H1 (cell line): ENCODE results near the gene KCTD12. TPM values are rescaled to one million over a fixed set of nuclear protein-coding genes. Genes with fewer than 3 reads are reported as not detected.

ENCODE experiments used
- CTCF ChIA-PET: fragments of 300-600 bp; sonication (Branson Sonifier 250); formaldehyde crosslinking; loops from one replicate; lab custom pipeline; 2021; ENCODE audit not compliant: partially characterized antibody; lab: Charles Lee
- POLR2A ChIA-PET: fragments of 300-600 bp; sonication (Branson Sonifier 250); formaldehyde crosslinking; loops from one replicate; lab custom pipeline; 2021; ENCODE audit warnings: inconsistent platforms; ENCODE audit not compliant: partially characterized antibody; lab: Charles Lee
- DNase-seq, 2 experiments: peaks; one replicate each; pipeline versions ENCODE4 v3.0.0 to v3.0.0-alpha.2; 2010 to 2022; ENCODE audit warnings: low spot score in 2 of 2, low read depth in 1 of 2, mixed read lengths in 1 of 2
- FAIRE-seq: peaks from 2 replicates; lab custom pipeline; 2011; peaks lifted over from hg19 to GRCh38; lab: Jason Lieb, UNC
- H2AFZ ChIP-seq: 2 replicates; pipeline ENCODE4 v1.8.1; 2012; ENCODE audit warnings: low read length, inconsistent platforms
- H2AK5ac ChIP-seq: 2 replicates; pipeline ENCODE4 v1.6.1; 2013; ENCODE audit warnings: low read depth, low read length
- H2BK120ac ChIP-seq: replicated peaks from 2 replicates; pipeline ENCODE3; 2013; ENCODE audit warnings: low read depth, low read length, inconsistent platforms
- H2BK12ac ChIP-seq: 2 replicates; pipeline ENCODE4 v1.6.1; 2013; ENCODE audit warnings: low read depth, low read length
- H2BK15ac ChIP-seq: 2 replicates; pipeline ENCODE4 v1.6.1; 2013; ENCODE audit warnings: low read length
- H2BK20ac ChIP-seq: 2 replicates; pipeline ENCODE4 v1.6.1; 2013; ENCODE audit warnings: low read length
- H2BK5ac ChIP-seq: 2 replicates; pipeline ENCODE4 v1.6.1; 2013; ENCODE audit warnings: low read depth, low read length
- H3K14ac ChIP-seq: 2 replicates; pipeline ENCODE4 v1.6.1; 2013; ENCODE audit warnings: inconsistent platforms; ENCODE audit not compliant: insufficient read length
- H3K18ac ChIP-seq: 2 replicates; pipeline ENCODE4 v1.6.1; 2013; ENCODE audit warnings: low read length; ENCODE audit errors: extremely low read depth
- H3K23ac ChIP-seq: 2 replicates; pipeline ENCODE4 v1.6.1; 2013; ENCODE audit warnings: inconsistent platforms; ENCODE audit not compliant: insufficient read length
- H3K23me2 ChIP-seq: 2 replicates; pipeline ENCODE4 v1.6.1; 2013; ENCODE audit warnings: low read depth, low read length
- H3K27ac ChIP-seq: 2 replicates; pipeline ENCODE4 v1.6.1; 2011; ENCODE audit warnings: low read depth, low read length, inconsistent platforms
- H3K27me3 ChIP-seq, 4 experiments: replicated peaks in 1 of 4; 1 replicate in 1 of 4; 2 replicates in 3 of 4; pipeline versions ENCODE4 v1.6.1 to v1.8.1; 2011 to 2013; ENCODE audit warnings: low read length in 3 of 4, mild to moderate bottlenecking in 3 of 4, inconsistent platforms in 2 of 4, mixed read lengths in 2 of 4, moderate library complexity in 1 of 4; ENCODE audit not compliant: control insufficient read depth in 3 of 4, insufficient read depth in 3 of 4; ENCODE audit errors: extremely low read depth in 1 of 4
- H3K36me3 ChIP-seq, 4 experiments: 2 replicates each; pipeline versions ENCODE4 v1.6.1 to v1.8.1; 2011 to 2013; ENCODE audit warnings: mild to moderate bottlenecking in 4 of 4, low read length in 3 of 4, moderate library complexity in 2 of 4, control low read depth in 1 of 4, inconsistent platforms in 1 of 4; ENCODE audit not compliant: insufficient read depth in 4 of 4, control insufficient read depth in 2 of 4
- H3K4ac ChIP-seq: replicated peaks from 2 replicates; pipeline ENCODE3; 2013; ENCODE audit warnings: low read length, low read depth, mixed read lengths, inconsistent platforms; ENCODE audit not compliant: insufficient read length
- H3K4me1 ChIP-seq, 4 experiments: replicated peaks in 1 of 4; 1 replicate in 1 of 4; 2 replicates in 3 of 4; pipeline versions ENCODE4 v1.6.1 to v1.8.1; 2011 to 2013; ENCODE audit warnings: low read length in 3 of 4, inconsistent platforms in 2 of 4, mixed read lengths in 1 of 4; ENCODE audit not compliant: insufficient read depth in 4 of 4, control insufficient read depth in 3 of 4
- H3K4me2 ChIP-seq, 2 experiments: 2 replicates each; pipeline versions ENCODE4 v1.6.1 to v1.8.1; 2011 to 2013; ENCODE audit warnings: low read depth in 2 of 2, low read length in 2 of 2, control low read depth in 1 of 2, inconsistent platforms in 1 of 2, mild to moderate bottlenecking in 1 of 2; ENCODE audit not compliant: insufficient read depth in 1 of 2
- H3K4me3 ChIP-seq, 4 experiments: fragments of 200-600, 300-600 bp in 1 of 4; sonication (generic), shearing (Covaris generic), sonication (Bioruptor Twin) in 1 of 4; 2 replicates each; pipeline versions ENCODE4 v1.5.1 to v1.8.1; 2011 to 2016; ENCODE audit warnings: low read length in 4 of 4, low read depth in 3 of 4, control low read depth in 2 of 4, inconsistent platforms in 2 of 4, mild to moderate bottlenecking in 2 of 4, mixed read lengths in 1 of 4, moderate library complexity in 1 of 4; ENCODE audit not compliant: insufficient read depth in 2 of 4; ENCODE audit errors: extremely low read depth in 1 of 4
- H3K56ac ChIP-seq: replicated peaks from 2 replicates; pipeline ENCODE3; 2013; ENCODE audit warnings: low read depth, mild to moderate bottlenecking, mixed read lengths, low read length, inconsistent platforms; ENCODE audit not compliant: insufficient read length
- H3K79me1 ChIP-seq: 2 replicates; pipeline ENCODE4 v1.6.1; 2013; ENCODE audit warnings: low read depth, low read length, control low read depth
- H3K79me2 ChIP-seq, 2 experiments: 2 replicates each; pipeline versions ENCODE4 v1.6.1 to v1.8.1; 2012 to 2013; ENCODE audit warnings: low read length in 2 of 2, mild to moderate bottlenecking in 2 of 2, inconsistent platforms in 1 of 2; ENCODE audit not compliant: insufficient read depth in 2 of 2, control insufficient read depth in 1 of 2
- H3K9ac ChIP-seq, 4 experiments: replicated peaks in 1 of 4; 1 replicate in 1 of 4; 2 replicates in 3 of 4; pipeline versions ENCODE4 v1.6.1 to v1.8.1; 2011 to 2013; ENCODE audit warnings: low read depth in 3 of 4, low read length in 3 of 4, control low read depth in 2 of 4, mild to moderate bottlenecking in 2 of 4, moderate library complexity in 2 of 4, inconsistent platforms in 1 of 4; ENCODE audit errors: extremely low read depth in 1 of 4
- H3K9me3 ChIP-seq, 2 experiments: 2 replicates each; pipeline versions ENCODE4 v1.6.1 to v1.8.1; 2012 to 2013; ENCODE audit warnings: mild to moderate bottlenecking in 2 of 2, moderate library complexity in 2 of 2, control low read depth in 1 of 2, inconsistent platforms in 1 of 2, low read depth in 1 of 2, low read length in 1 of 2, mixed read lengths in 1 of 2; ENCODE audit not compliant: insufficient read depth in 2 of 2
- H4K20me1 ChIP-seq, 2 experiments: replicated peaks in 1 of 2; 2 replicates each; pipeline versions ENCODE3 to v1.8.1; 2011 to 2013; ENCODE audit warnings: inconsistent platforms in 2 of 2, low read length in 2 of 2, mild to moderate bottlenecking in 1 of 2; ENCODE audit not compliant: insufficient read depth in 2 of 2, control insufficient read depth in 1 of 2
- H4K5ac ChIP-seq: 2 replicates; pipeline ENCODE4 v1.6.1; 2013; ENCODE audit warnings: low read length, low read depth, mixed read lengths, inconsistent platforms; ENCODE audit not compliant: insufficient read length
- H4K8ac ChIP-seq: 2 replicates; pipeline ENCODE4 v1.8.0; 2013; ENCODE audit warnings: mild to moderate bottlenecking, moderate library complexity, low read length, inconsistent platforms; ENCODE audit not compliant: insufficient read depth; ENCODE audit errors: extremely low read depth
- H4K91ac ChIP-seq: replicated peaks from 2 replicates; pipeline ENCODE3; 2013; ENCODE audit warnings: low read length, mixed read lengths, inconsistent platforms; ENCODE audit not compliant: insufficient read length
- BRCA1 ChIP-seq: IDR thresholded peaks from 2 replicates; pipeline ENCODE4 v1.6.1; 2012; ENCODE audit warnings: low read depth, low read length, improper control_type of control experiment
- EP300 ChIP-seq, 2 experiments: IDR thresholded peaks; 1 replicate in 1 of 2; 2 replicates in 1 of 2; pipeline ENCODE4 v1.6.1; 2011 to 2012; ENCODE audit warnings: low read depth in 2 of 2, low read length in 2 of 2, mild to moderate bottlenecking in 2 of 2, borderline replicate concordance in 1 of 2, inconsistent platforms in 1 of 2, moderate library complexity in 1 of 2
- EZH2 ChIP-seq: fragments of 200-600 bp; sonication (generic); IDR thresholded peaks from 2 replicates; pipeline ENCODE4 v1.7.1; 2012; ENCODE audit warnings: low read depth, mild to moderate bottlenecking, moderate library complexity, low read length, inconsistent platforms; ENCODE audit not compliant: severe bottlenecking
- JUN ChIP-seq: IDR thresholded peaks from 2 replicates; pipeline ENCODE4 v1.6.1; 2011; ENCODE audit warnings: low read depth, mild to moderate bottlenecking, improper control_type of control experiment, low read length
- JUND ChIP-seq: IDR thresholded peaks from 2 replicates; pipeline ENCODE4 v1.6.1; 2011; ENCODE audit warnings: mild to moderate bottlenecking, improper control_type of control experiment, low read length
- PHF8 ChIP-seq: fragments of 200-600 bp; sonication (generic); conservative IDR thresholded peaks from 2 replicates; pipeline ENCODE4 v1.7.1; 2012; ENCODE audit warnings: low read depth, mild to moderate bottlenecking, inconsistent platforms, low read length, moderate library complexity
- POLR2A ChIP-seq, 2 experiments: IDR thresholded peaks; 1 replicate in 1 of 2; 2 replicates in 1 of 2; pipeline ENCODE4 v1.6.1; 2011; ENCODE audit warnings: low read depth in 2 of 2, low read length in 2 of 2, mild to moderate bottlenecking in 2 of 2; ENCODE audit errors: control extremely low read depth in 1 of 2
- SUZ12 ChIP-seq: fragments of 200-600 bp; sonication (generic); IDR thresholded peaks from 2 replicates; pipeline ENCODE4 v1.6.1; 2012; ENCODE audit warnings: mild to moderate bottlenecking, inconsistent platforms, low read length, moderate library complexity, mixed read lengths
- TAF1 ChIP-seq: IDR thresholded peaks from 2 replicates; pipeline ENCODE4 v1.6.1; 2011; ENCODE audit warnings: mild to moderate bottlenecking, low read depth, low read length
- TAF7 ChIP-seq: optimal IDR thresholded peaks from 2 replicates; pipeline ENCODE3; 2011; ENCODE audit warnings: low read depth, mild to moderate bottlenecking, inconsistent platforms, low read length, moderate library complexity, borderline replicate concordance
- WGBS, 2 experiments: shearing (Covaris generic) in 1 of 2; methylation state at CpG; one replicate each; pipeline versions ENCODE4 v1.1.6 to v1.1.7; 2013 to 2015; ENCODE audit warnings: low lambda C conversion rate in 2 of 2, mixed read lengths in 2 of 2, inconsistent platforms in 1 of 2, low coverage in 1 of 2, missing lambda C conversion rate in 1 of 2; ENCODE audit not compliant: insufficient replicate concordance in 2 of 2, insufficient coverage in 1 of 2, insufficient read length in 1 of 2; ENCODE audit errors: extremely low coverage in 1 of 2, missing lambda C conversion rate in 1 of 2; 5-methylcytosine and 5-hydroxymethylcytosine counted together
- polyA plus RNA-seq, 7 experiments: library from polyadenylated mRNA; depleted of rRNA in 3 of 7; stranded (reverse) in 5 of 7; unstranded in 2 of 7; fragments of >200 nt in 5 of 7; fragments of 200-250 nt in 2 of 7; gene quantifications; 1 replicate in 5 of 7; 2 replicates in 1 of 7; 4 replicates in 1 of 7; pipeline versions ENCODE4 v1.2.1 to v1.2.3, GENCODE V29; 2011 to 2013; ENCODE audit warnings: missing spikeins in 2 of 7, mixed read lengths in 2 of 7
- total RNA-seq: library from RNA; stranded (reverse); fragmentation: NEBNext Ultra II Directional; extraction: Animal tissue kit (Norgen Biotek cat#: 25700); gene quantifications from 2 replicates; pipeline ENCODE4 v1.2.1, GENCODE V29; 2021

Gene KCTD12
- total and polyA plus RNA-seq, 2 of the 8 experiments (the other 6 are each of a cell fraction or from before 2014, with no cell fraction given): 2.5 to 9.6 TPM

- no peak overlapping the region for H4K91ac ChIP-seq
- peaks cover 10 to 43% (median 38%) of the 10 kb centered on the region in 4 experiments for H3K27me3 ChIP-seq
- ChIA-PET CTCF (interaction anchor here (0.6 to 3.8 kb wide), 31 partner anchors 8 to 1009 kb away, joined by 3 to 21 read pairs (median 4); no protein-coding TSS in a partner anchor), POLR2A (interaction anchor here (0.8 to 1.6 kb wide), 4 partner anchors 10 to 195 kb away, joined by 3 to 4 read pairs (median 3); partner anchors contain the start of gene FBXL3)
- peaks cover 19% of the 10 kb centered on the region; the same call in 1 of the 2 replicates for H3K23me2 ChIP-seq
- H3K9ac ChIP-seq: peak overlapping the region in 2 of 4 experiments; percentile 20 to 63; a peak in 4 of 7 replicates
- peak overlapping the region; percentile 40; the same call in 1 of the 2 replicates for H2BK12ac ChIP-seq
- H3K36me3 ChIP-seq: no peaks in the 10 kb centered on the region
- H2AK5ac ChIP-seq: no peak overlapping the region
- FAIRE-seq: no peak
- H3K18ac ChIP-seq: peak overlapping the region; percentile 9; the same call in 1 of the 2 replicates
- H3K4ac ChIP-seq: no peak overlapping the region
- no peak overlapping the region for H2BK120ac ChIP-seq
- H4K8ac ChIP-seq: peak overlapping the region; percentile 83
- no peaks in the 10 kb centered on the region for H4K20me1 ChIP-seq
- H2AFZ ChIP-seq: peak overlapping the region; percentile 95
- H3K9me3 ChIP-seq: no peaks in the 10 kb centered on the region
- H3K79me2 ChIP-seq: no peaks in the 10 kb centered on the region
- DNase-seq: peak; percentile 13 to 75
- H3K14ac ChIP-seq: no peak overlapping the region
- no peak overlapping the region for H2BK5ac ChIP-seq
- no peaks in the 10 kb centered on the region for H3K79me1 ChIP-seq
- 0 out of 2 replicates have a peak overlapping the region, but pooled peaks have one; percentile 7 for H2BK20ac ChIP-seq
- peak overlapping the region; percentile 11 for H3K56ac ChIP-seq
- no peak overlapping the region for H2BK15ac ChIP-seq
- H3K27ac ChIP-seq: no peak overlapping the region
- no peak overlapping the region for H3K23ac ChIP-seq
- H3K4me2 ChIP-seq: peak overlapping the region; percentile 59 to 96
- H3K4me3 ChIP-seq: peak overlapping the region; percentile 67 to 74 (median 70)
- WGBS, 2 experiments: 3% methylated on average over 77 of the region's 94 CpGs; no CpG with 5 or more reads in 1 of the 2 experiments
- no peak overlapping the region for H4K5ac ChIP-seq
- peaks cover 0 to 5% (median 4%) of the 10 kb centered on the region in 4 experiments for H3K4me1 ChIP-seq
- no peak for TF ChIP-seq EP300 (IDR thresholded peaks at IDR 0.05; ENCODE audit: borderline replicate concordance in 1 of 2, low read depth in 2 of 2, low read length in 2 of 2)
- no peak for TF ChIP-seq BRCA1
- 0 out of 3 replicates have a peak, but pooled peaks of 1 of the 2 experiments have one; percentile 12 for TF ChIP-seq POLR2A (IDR thresholded peaks at IDR 0.05; ENCODE audit: control extremely low read depth in 1 of 2, low read depth in 2 of 2, low read length in 2 of 2)
- TF ChIP-seq PHF8: peak; percentile 41
- no peak for TF ChIP-seq TAF7
- no peak for TF ChIP-seq JUN
- TF ChIP-seq JUND: no peak
- peak; percentile 79 for TF ChIP-seq SUZ12
- peak; percentile 64 for TF ChIP-seq EZH2
- peak; percentile 31; the same call in 1 of the 2 replicates for TF ChIP-seq TAF1
These were observed 801 bp downstream of the KCTD12 start for GRCh38 chr13:76885203-76886004.
